GM19043 (cell line): Measurements from ENCODE around the gene DISP3.
"Not testable (repeated sequence)": the region's sequence is repeated elsewhere in the genome, so short reads cannot be mapped to it uniquely, and the experiment has no call there.

Experiments used
- ATAC-seq: cut with Tn5 transposase; IDR thresholded peaks from one replicate; pipeline ENCODE4 v1.9.1; 2021; ENCODE audit warnings: low read depth; ENCODE audit not compliant: unreplicated experiment

Gene DISP3

GRCh38 chr1:11568687-11569086, 89.7 kb downstream of the DISP3 start:
- no peak for ATAC-seq

GRCh38 chr1:11569551-11569950, 90.6 kb downstream of the DISP3 start:
- no peak for ATAC-seq

- ATAC-seq = no peak
Observed at GRCh38 chr1:11569954-11570353, 91.0 kb downstream of the DISP3 start.

- no peak for ATAC-seq
Observed at GRCh38 chr1:11570821-11571380, 91.9 kb downstream of the DISP3 start.

GRCh38 chr1:11571906-11572616, 93.1 kb downstream of the DISP3 start:
- ATAC-seq = no peak

GRCh38 chr1:11573116-11573692, 94.2 kb downstream of the DISP3 start:
- no peak for ATAC-seq

- no peak for ATAC-seq
Observed at GRCh38 chr1:11575553-11575952, 96.6 kb downstream of the DISP3 start.

- no peak for ATAC-seq
Observed at GRCh38 chr1:11576109-11576875, 97.3 kb downstream of the DISP3 start.

GRCh38 chr1:11578004-11578403, 99.0 kb downstream of the DISP3 start:
- no peak for ATAC-seq

- ATAC-seq = no peak
Observed at GRCh38 chr1:11579506-11579905, 100.6 kb downstream of the DISP3 start.

GRCh38 chr1:11580049-11580448, 101.1 kb downstream of the DISP3 start:
- not testable (repeated sequence) for ATAC-seq

GRCh38 chr1:11581445-11581991, 102.6 kb downstream of the DISP3 start:
- no peak for ATAC-seq

- no peak for ATAC-seq
Observed at GRCh38 chr1:11585389-11585788, 106.4 kb downstream of the DISP3 start.
